Psoas muscle (tissue), 8 donors: ENCODE measurements around the gene GTF2H3. TPM values are rescaled to one million over a fixed set of nuclear protein-coding genes. Genes with fewer than 3 reads are reported as not detected.
A peak's percentile ranks its signal among the peaks of the same experiment; 100 is the strongest.

Experiments
- ATAC-seq, 4 donors: fragments of 200-7000 bp; cut with Tn5 transposase; one replicate each; pipeline ENCODE4 v1.9.1; 2020; ENCODE audit warnings: moderate library complexity in 3 of 4, mild to moderate bottlenecking in 2 of 4
- DNase-seq, 2 donors: peaks; one replicate each; pipeline ENCODE4 v3.0.0-alpha.2; 2020
- H3K27ac ChIP-seq: fragments of 200-600 bp; one replicate; pipeline ENCODE4 v1.8.0; 2022
- H3K27me3 ChIP-seq, 3 donors: fragments of 200-600 bp in 1 of 3; one replicate each; pipeline versions ENCODE4 v1.6.1 to v1.8.0; 2013 to 2022; ENCODE audit warnings: low read length in 2 of 3, mild to moderate bottlenecking in 2 of 3, moderate library complexity in 1 of 3; ENCODE audit not compliant: insufficient read depth in 3 of 3
- H3K36me3 ChIP-seq, 2 donors: fragments of 200-600 bp in 1 of 2; one replicate each; pipeline versions ENCODE4 v1.6.1 to v1.8.0; 2013 to 2022; ENCODE audit warnings: low read depth in 1 of 2, mild to moderate bottlenecking in 1 of 2, moderate library complexity in 1 of 2; ENCODE audit not compliant: insufficient read depth in 1 of 2
- H3K4me1 ChIP-seq: fragments of 200-600 bp; one replicate; pipeline ENCODE4 v1.8.0; 2022
- H3K4me3 ChIP-seq: fragments of 200-600 bp; one replicate; pipeline ENCODE4 v1.8.0; 2022; ENCODE audit warnings: mild to moderate bottlenecking
- H3K9me3 ChIP-seq: fragments of 200-600 bp; one replicate; pipeline ENCODE4 v1.8.0; 2022
- CTCF ChIP-seq: fragments of 200-600 bp; IDR thresholded peaks from one replicate; pipeline ENCODE4 v1.8.0; 2022; ENCODE audit warnings: antibody characterized with exemption
- WGBS, 3 donors: extraction: QIAGEN DNeasy Blood & Tissue Kit; methylation state at CpG; one replicate each; pipeline versions ENCODE4 v1.1.6 to v1.1.7; 2013; 5-methylcytosine and 5-hydroxymethylcytosine counted together
- intact Hi-C, 2 donors: fragments of 100-400 bp; cut with DNase I; formaldehyde crosslinking; loops; one replicate each; pipeline versions ENCODE4 v1.11.0 to v1.14.2; 2022
- polyA plus RNA-seq, 3 donors: library from polyadenylated mRNA; stranded (reverse); fragments of 200-250 nt; gene quantifications; one replicate each; pipeline ENCODE4 v1.2.3, GENCODE V29; 2013
- total RNA-seq, 4 donors: library from RNA; stranded (reverse); fragmentation: NEBNext Ultra II Directional in 2 of 4; extraction: Animal tissue kit (Norgen Biotek cat#: 25700) in 2 of 4; gene quantifications; one replicate each; pipeline versions ENCODE4 v1.2.1 to v1.2.4, GENCODE V29; 2021 to 2023
- donor health status: healthy with polysubstance abuse.
- donor health status: DM: no; HTN: no; CAD: no; lungs with moderate emphysema.
- donor health status: Bipolar disorder and iron deficiency.
- donor health status: healthy.
- donor health status: DM: yes; HTN: yes; CAD: no.
- donor health status: DM: no; HTN: no; CAD: no.
- donor health status: DM: no; HTN: no; CAD: no.
- donor health status: DM: yes; HTN: yes; CAD: no.

The GTF2H3 gene
- total and polyA plus RNA-seq, 7 donors: 5.2 to 24.2 (median 15.7) TPM

- no peaks in the 10 kb centered on the region for H3K9me3 ChIP-seq
- H3K4me3 ChIP-seq: no peak overlapping the region
- TF ChIP-seq CTCF: no peak
- H3K4me1 ChIP-seq: no peaks in the 10 kb centered on the region
- ATAC-seq (no peak), DNase-seq (no peak)
- peaks cover 0 to 32% of the 10 kb centered on the region in 2 donors for H3K36me3 ChIP-seq
- H3K27me3 ChIP-seq: no peaks in the 10 kb centered on the region
- no peak overlapping the region for H3K27ac ChIP-seq
- 89 to 95% (median 92%) methylated on average over 3 of the region's 3 CpGs for WGBS, 3 donors
- intact Hi-C loops: no loop called here
These were observed 50.3 kb downstream of the GTF2H3 start for GRCh38 chr12:123683964-123684363.

- DNase-seq: no peak
- ATAC-seq: no peak
- no peaks in the 10 kb centered on the region for H3K4me1 ChIP-seq
- no peak overlapping the region for H3K27ac ChIP-seq
- intact Hi-C loops: no loop called here
- 91 to 93% (median 91%) methylated on average over 18 of the region's 18 CpGs for WGBS, 3 donors
- no peak overlapping the region for H3K4me3 ChIP-seq
- H3K36me3 ChIP-seq: peaks cover 0 to 30% of the 10 kb centered on the region in 2 donors
- H3K9me3 ChIP-seq: no peaks in the 10 kb centered on the region
- no peak for TF ChIP-seq CTCF
- no peaks in the 10 kb centered on the region for H3K27me3 ChIP-seq
These were observed 53.1 kb downstream of the GTF2H3 start for GRCh38 chr12:123686636-123687190.

GRCh38 chr12:123690191-123690840 lies 56.7 kb downstream of the GTF2H3 start:
- Histone ChIP-seq H3K36me3 (peaks cover 0 to 27% of the 10 kb centered on the region in 2 donors), H3K27me3 (no peaks in the 10 kb centered on the region), H3K4me3 (no peak overlapping the region), H3K4me1 (no peaks in the 10 kb centered on the region), H3K9me3 (no peaks in the 10 kb centered on the region), H3K27ac (no peak overlapping the region)
- WGBS, 3 donors: 91 to 93% (median 91%) methylated on average over 8 of the region's 8 CpGs
- ATAC-seq: no peak
- intact Hi-C loops: no loop called here
- no peak for DNase-seq
- no peak for TF ChIP-seq CTCF

GRCh38 chr12:123696207-123696606 lies 62.6 kb downstream of the GTF2H3 start:
- peak in 2 of 4 donors; percentile 58 to 89 for ATAC-seq
- no peaks in the 10 kb centered on the region for H3K4me1 ChIP-seq
- intact Hi-C loops: no loop called here
- 47 to 57% (median 50%) methylated on average over 8 of the region's 8 CpGs for WGBS, 3 donors
- no peak for DNase-seq
- H3K27ac ChIP-seq: no peak overlapping the region
- no peak overlapping the region for H3K4me3 ChIP-seq
- peaks cover 0 to 59% of the 10 kb centered on the region in 2 donors for H3K36me3 ChIP-seq
- TF ChIP-seq CTCF: no peak
- no peaks in the 10 kb centered on the region for H3K9me3 ChIP-seq
- no peaks in the 10 kb centered on the region for H3K27me3 ChIP-seq

GRCh38 chr12:123696646-123697045 lies 63.0 kb downstream of the GTF2H3 start:
- ATAC-seq (peak in 1 of 4 donors; percentile 40), DNase-seq (no peak)
- intact Hi-C loops: no loop called here
- H3K27ac ChIP-seq: no peak overlapping the region
- 86 to 87% (median 86%) methylated on average over 4 of the region's 4 CpGs for WGBS, 3 donors
- H3K9me3 ChIP-seq: no peaks in the 10 kb centered on the region
- no peaks in the 10 kb centered on the region for H3K27me3 ChIP-seq
- no peak overlapping the region for H3K4me3 ChIP-seq
- H3K36me3 ChIP-seq: peaks cover 0 to 54% of the 10 kb centered on the region in 2 donors
- H3K4me1 ChIP-seq: no peaks in the 10 kb centered on the region
- no peak for TF ChIP-seq CTCF
